IMR-90 (cell line): ENCODE data around the gene KLC3. TPM values are rescaled to one million over a fixed set of nuclear protein-coding genes. Genes with fewer than 3 reads are reported as not detected.

Source experiments
- ATAC-seq: fragments of 200-7000 bp; cut with Tn5 transposase; 2 replicates; pipeline ENCODE4 v1.9.1; 2020; ENCODE audit warnings: low read depth, mild to moderate bottlenecking, moderate library complexity
- BruUV-seq: library from RNA; stranded (reverse); fragments of 400-500 nt; replicated peaks from 2 replicates; lab custom pipeline; 2021; lab: Mats Ljungman, UMichigan
- CTCF ChIA-PET: fragments of 300-600 bp; formaldehyde crosslinking; extraction: SDS; loops from one replicate; lab custom pipeline; 2021; ENCODE audit warnings: antibody characterized with exemption; lab: Yijun Ruan, JAX
- POLR2A ChIA-PET: fragments of 300-600 bp; sonication (Branson Sonifier 250); formaldehyde crosslinking; loops from one replicate; lab custom pipeline; 2022; ENCODE audit warnings: antibody characterized with exemption; ENCODE audit not compliant: unreplicated experiment; lab: Charles Lee
- DNase-seq: peaks from one replicate; pipeline ENCODE4 v3.0.0; 2013
- H2AFZ ChIP-seq: replicated peaks from 2 replicates; pipeline ENCODE3; 2013; ENCODE audit warnings: low read length, mild to moderate bottlenecking; ENCODE audit not compliant: poor library complexity
- H2AK5ac ChIP-seq: 2 replicates; pipeline ENCODE4 v1.6.1; 2013; ENCODE audit warnings: low read depth, low read length, inconsistent platforms
- H2AK9ac ChIP-seq: replicated peaks from 2 replicates; pipeline ENCODE3; 2013; ENCODE audit warnings: mild to moderate bottlenecking, low read depth, low read length, moderate library complexity; ENCODE audit not compliant: poor library complexity
- H2BK120ac ChIP-seq: 2 replicates; pipeline ENCODE4 v1.6.1; 2013; ENCODE audit warnings: low read depth, low read length, inconsistent platforms
- H2BK15ac ChIP-seq: 3 replicates; pipeline ENCODE4 v1.6.1; 2013; ENCODE audit warnings: low read depth, low read length, inconsistent platforms
- H2BK20ac ChIP-seq: 2 replicates; pipeline ENCODE4 v1.6.1; 2013; ENCODE audit warnings: low read depth, mild to moderate bottlenecking, inconsistent platforms, low read length, moderate library complexity
- H2BK5ac ChIP-seq: 2 replicates; pipeline ENCODE4 v1.6.1; 2013; ENCODE audit warnings: mild to moderate bottlenecking, low read depth, low read length, inconsistent platforms; ENCODE audit not compliant: poor library complexity, severe bottlenecking
- H3K14ac ChIP-seq: replicated peaks from 2 replicates; pipeline ENCODE4 v1.6.1; 2013; ENCODE audit warnings: low read depth, low read length, inconsistent platforms
- H3K18ac ChIP-seq: 2 replicates; pipeline ENCODE4 v1.6.1; 2013; ENCODE audit warnings: low read depth, low read length, control low read depth
- H3K23ac ChIP-seq: 2 replicates; pipeline ENCODE4 v1.6.1; 2013; ENCODE audit warnings: low read depth, low read length, inconsistent platforms
- H3K27ac ChIP-seq: 2 replicates; pipeline ENCODE4 v1.5.1; 2013; ENCODE audit warnings: mild to moderate bottlenecking, control low read depth, low read length; ENCODE audit not compliant: insufficient read depth
- H3K27me3 ChIP-seq: 2 replicates; pipeline ENCODE4 v1.6.1; 2013; ENCODE audit warnings: low read length; ENCODE audit not compliant: control insufficient read depth, insufficient read depth
- H3K36me3 ChIP-seq: 2 replicates; pipeline ENCODE4 v1.6.1; 2013; ENCODE audit warnings: low read length, mixed read lengths; ENCODE audit not compliant: control insufficient read depth, insufficient read depth
- H3K4ac ChIP-seq: 2 replicates; pipeline ENCODE4 v1.6.1; 2013; ENCODE audit warnings: low read depth, low read length, inconsistent platforms
- H3K4me1 ChIP-seq: 2 replicates; pipeline ENCODE4 v1.6.1; 2013; ENCODE audit warnings: low read length, mixed read lengths; ENCODE audit not compliant: control insufficient read depth, insufficient read depth
- H3K4me2 ChIP-seq: 2 replicates; pipeline ENCODE4 v1.6.1; 2013; ENCODE audit warnings: low read depth, mild to moderate bottlenecking, control low read depth, low read length, moderate library complexity
- H3K4me3 ChIP-seq: 2 replicates; pipeline ENCODE4 v1.5.1; 2013; ENCODE audit warnings: low read depth, mild to moderate bottlenecking, control low read depth, low read length, moderate library complexity; ENCODE audit not compliant: insufficient read depth
- H3K56ac ChIP-seq: 2 replicates; pipeline ENCODE4 v1.6.1; 2013; ENCODE audit warnings: low read length, inconsistent platforms; ENCODE audit not compliant: insufficient read depth; ENCODE audit errors: extremely low read depth
- H3K79me1 ChIP-seq, 2 experiments: 2 replicates each; pipeline ENCODE4 v1.6.1; 2013; ENCODE audit warnings: low read length in 2 of 2, inconsistent platforms in 1 of 2, low read depth in 1 of 2
- H3K9ac ChIP-seq: 2 replicates; pipeline ENCODE4 v1.6.1; 2013; ENCODE audit warnings: low read depth, low read length, control low read depth
- H3K9me1 ChIP-seq: 2 replicates; pipeline ENCODE4 v1.6.1; 2013; ENCODE audit warnings: low read length, inconsistent platforms; ENCODE audit not compliant: insufficient read depth
- H3K9me3 ChIP-seq: 2 replicates; pipeline ENCODE4 v1.6.1; 2013; ENCODE audit warnings: low read length; ENCODE audit not compliant: control insufficient read depth, insufficient read depth
- H4K20me1 ChIP-seq: 2 replicates; pipeline ENCODE4 v1.6.1; 2013; ENCODE audit warnings: low read length, inconsistent platforms; ENCODE audit not compliant: insufficient read depth
- H4K5ac ChIP-seq: 2 replicates; pipeline ENCODE4 v1.6.1; 2013; ENCODE audit warnings: mild to moderate bottlenecking, low read depth, low read length, control low read depth
- H4K8ac ChIP-seq, 2 experiments: 2 replicates each; pipeline ENCODE4 v1.6.1; 2013; ENCODE audit warnings: low read depth in 2 of 2, low read length in 2 of 2, control low read depth in 1 of 2, inconsistent platforms in 1 of 2
- H4K91ac ChIP-seq: 2 replicates; pipeline ENCODE4 v1.6.1; 2013; ENCODE audit warnings: low read depth, low read length, inconsistent platforms; ENCODE audit not compliant: insufficient read depth
- RCOR1 ChIP-seq: IDR thresholded peaks from 2 replicates; pipeline ENCODE4 v1.6.1; 2012; ENCODE audit warnings: mild to moderate bottlenecking, low read length, improper control_type of control experiment; ENCODE audit not compliant: insufficient replicate concordance
- SMC3 ChIP-seq: fragments of 150-350 bp; IDR thresholded peaks from 2 replicates; pipeline ENCODE4 v1.6.1; 2016; ENCODE audit warnings: low read depth, mild to moderate bottlenecking, antibody characterized with exemption, low read length, moderate library complexity
- WGBS, 2 experiments: methylation state at CpG; one replicate each; pipeline versions ENCODE4 v1.1.5 to v1.1.7; 2013; ENCODE audit warnings: missing lambda C conversion rate in 2 of 2; ENCODE audit not compliant: insufficient read length in 1 of 2; ENCODE audit errors: extremely low coverage in 2 of 2; 5-methylcytosine and 5-hydroxymethylcytosine counted together
- dilution Hi-C: fragments of 300-500 bp; cut with HindIII; formaldehyde crosslinking; loops from one replicate; pipeline ENCODE4 v1.14.3; 2018; ENCODE audit warnings: low sequenced_read_pairs; ENCODE audit not compliant: unreplicated experiment
- in situ Hi-C: fragments of 300-500 bp; cut with MboI; formaldehyde crosslinking; loops from 3 replicates; pipeline ENCODE4 v1.14.3; 2019; ENCODE audit warnings: low sequenced_read_pairs, inconsistent platforms, mixed read lengths
- intact Hi-C: fragments of 100-400 bp; cut with micrococcal nuclease; formaldehyde crosslinking; loops from 2 replicates; pipeline ENCODE4 v1.10.0; 2022
- polyA plus RNA-seq, 3 experiments: library from polyadenylated mRNA; depleted of rRNA; stranded (reverse); fragments of >200 nt; gene quantifications; 2 replicates each; pipeline ENCODE4 v1.2.3, GENCODE V29; 2012; ENCODE audit warnings: low replicate concordance in 1 of 3
- total RNA-seq: library from RNA; depleted of rRNA; stranded (reverse); fragments of >200 nt; gene quantifications from 2 replicates; pipeline ENCODE4 v1.2.3, GENCODE V29; 2012

KLC3 gene
- total and polyA plus RNA-seq, 2 of the 4 experiments (the other 2 are of a cell fraction): 0.14 to 0.18 TPM

- no peak overlapping the region for H2BK120ac ChIP-seq
- H4K20me1 ChIP-seq: no peaks in the 10 kb centered on the region
- no peaks in the 10 kb centered on the region for H3K36me3 ChIP-seq
- no peak overlapping the region for H4K8ac ChIP-seq
- no peak overlapping the region for H3K23ac ChIP-seq
- in situ Hi-C loops (no loop called here), dilution Hi-C loops (no loop called here), intact Hi-C loops (loop anchor here (5.0 kb wide), 1 partner anchor 84 kb away; the partner anchor contains the start of gene MARK4)
- no peaks in the 10 kb centered on the region for H3K9me3 ChIP-seq
- H3K79me1 ChIP-seq: no peaks in the 10 kb centered on the region
- H3K9ac ChIP-seq: no peak overlapping the region
- no peaks in the 10 kb centered on the region for H3K4me1 ChIP-seq
- H2BK20ac ChIP-seq: no peak overlapping the region
- DNase-seq (no peak), ATAC-seq (no peak)
- H3K4me2 ChIP-seq: no peak overlapping the region
- H2BK15ac ChIP-seq: no peak overlapping the region
- no peak overlapping the region for H2AK5ac ChIP-seq
- H3K14ac ChIP-seq: no peak overlapping the region
- no peak overlapping the region for H3K27ac ChIP-seq
- no peak overlapping the region for H3K18ac ChIP-seq
- H2AK9ac ChIP-seq: peak overlapping the region; percentile 42
- H3K27me3 ChIP-seq: peaks cover 13% of the 10 kb centered on the region
- 50% methylated on average over 2 of the region's 11 CpGs; no CpG with 5 or more reads in 1 of the 2 experiments for WGBS, 2 experiments
- no peak overlapping the region for H2AFZ ChIP-seq
- no peaks in the 10 kb centered on the region for H3K9me1 ChIP-seq
- no TSS peak for BruUV-seq
- H3K4ac ChIP-seq: no peak overlapping the region
- H2BK5ac ChIP-seq: no peak overlapping the region
- H3K4me3 ChIP-seq: no peak overlapping the region
- ChIA-PET CTCF (no interaction called here), POLR2A (no interaction called here)
- H4K91ac ChIP-seq: no peak overlapping the region
- H4K5ac ChIP-seq: no peak overlapping the region
- TF ChIP-seq SMC3 (no peak), RCOR1 (no peak)
- 0 out of 2 replicates have a peak overlapping the region, but pooled peaks have one; percentile 13 for H3K56ac ChIP-seq
These were observed 3.8 kb upstream of the KLC3 start for GRCh38 chr19:45336696-45337251.
